HUES64 (cell line): Measurements from ENCODE around the gene TMEM82.

Source experiments
- H3K27ac ChIP-seq: 2 replicates; pipeline ENCODE4 v1.7.0; 2013; ENCODE audit warnings: low read depth, low read length, inconsistent platforms
- H3K27me3 ChIP-seq: 2 replicates; pipeline ENCODE4 v1.6.1; 2013; ENCODE audit warnings: mild to moderate bottlenecking, low read length; ENCODE audit not compliant: insufficient read depth
- H3K36me3 ChIP-seq: 2 replicates; pipeline ENCODE4 v1.6.1; 2013; ENCODE audit warnings: mild to moderate bottlenecking, low read length; ENCODE audit not compliant: insufficient read depth
- H3K4me1 ChIP-seq: 2 replicates; pipeline ENCODE4 v1.6.1; 2013; ENCODE audit warnings: mild to moderate bottlenecking, low read length, moderate library complexity; ENCODE audit not compliant: insufficient read depth
- H3K4me3 ChIP-seq: 2 replicates; pipeline ENCODE4 v1.5.1; 2013; ENCODE audit warnings: mild to moderate bottlenecking, low read length, moderate library complexity
- H3K9ac ChIP-seq: 2 replicates; pipeline ENCODE4 v1.6.1; 2013; ENCODE audit warnings: mild to moderate bottlenecking, low read depth, low read length
- H3K9me3 ChIP-seq: 2 replicates; pipeline ENCODE4 v1.6.1; 2013; ENCODE audit warnings: low read depth, low read length; ENCODE audit not compliant: insufficient read depth
- WGBS: fragments of 150-250, 120-280 bp; methylation state at CpG from one replicate; pipeline ENCODE4 v1.1.7; 2013; ENCODE audit warnings: missing lambda C conversion rate; 5-methylcytosine and 5-hydroxymethylcytosine counted together

The TMEM82 gene

DNA sequence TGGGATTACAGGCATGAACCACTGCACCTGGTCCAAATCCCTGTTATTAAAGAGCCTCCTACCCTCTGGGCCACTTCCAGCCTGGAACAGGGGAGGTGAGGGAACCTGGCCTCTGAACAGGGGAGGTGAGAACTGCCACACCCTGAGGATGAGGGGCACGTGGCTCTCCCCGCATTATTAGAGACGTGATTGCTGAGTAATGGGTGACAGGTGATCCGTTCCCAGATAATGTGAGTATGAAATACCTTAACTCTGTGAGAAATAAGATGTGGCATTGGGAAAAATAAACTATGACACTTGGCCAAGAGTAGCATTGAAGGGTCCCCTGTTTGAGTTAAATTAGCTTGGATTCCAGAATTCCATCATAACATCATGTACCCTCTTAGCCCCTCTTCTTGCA lies 19.9 kb upstream of the TMEM82 start:
- no peaks in the 10 kb centered on the region for H3K9me3 ChIP-seq
- H3K36me3 ChIP-seq = peaks cover 59% of the 10 kb centered on the region
- no peaks in the 10 kb centered on the region for H3K27me3 ChIP-seq
- no peaks in the 10 kb centered on the region for H3K4me1 ChIP-seq
- no peak overlapping the region for H3K4me3 ChIP-seq
- 98% methylated on average over 4 of the region's 4 CpGs for whole genome bisulfite sequencing
- no peak overlapping the region for H3K9ac ChIP-seq
- H3K27ac ChIP-seq = no peak overlapping the region

DNA sequence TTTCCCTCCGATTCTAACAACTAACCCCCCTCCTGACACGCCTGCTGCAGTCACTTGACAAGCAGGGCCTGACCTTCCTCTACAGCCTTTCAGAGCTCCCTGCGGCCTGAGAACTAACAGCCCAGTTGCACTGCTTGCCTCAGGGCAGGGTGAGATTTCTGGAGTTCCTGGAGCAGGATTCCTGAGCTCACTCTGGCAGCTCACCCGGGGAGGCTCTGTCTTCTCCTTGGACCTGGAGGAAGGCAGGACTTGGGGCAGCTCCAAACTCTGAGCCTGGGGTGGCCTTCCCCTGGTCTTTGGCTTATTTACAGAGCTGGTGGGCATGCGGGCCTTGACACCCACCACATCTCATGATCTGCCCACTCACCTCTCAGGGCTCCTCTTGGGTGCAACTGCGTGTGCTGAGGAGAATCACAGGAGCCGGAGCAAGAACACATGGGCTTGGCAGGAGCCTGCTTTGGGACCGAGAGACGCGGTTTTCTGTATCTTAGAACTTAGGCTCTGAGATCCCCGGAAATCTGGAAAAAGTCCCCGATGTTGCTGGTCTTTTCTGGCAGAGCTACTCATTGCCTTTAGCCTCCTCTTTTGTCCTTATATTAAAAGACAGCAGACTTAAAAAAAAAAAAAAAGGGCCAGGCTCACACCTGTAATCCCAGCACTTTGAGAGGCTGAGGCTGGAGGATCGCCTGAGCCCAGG lies 19.3 kb upstream of the TMEM82 start:
- peaks cover 59% of the 10 kb centered on the region for H3K36me3 ChIP-seq
- no peaks in the 10 kb centered on the region for H3K27me3 ChIP-seq
- no peak overlapping the region for H3K27ac ChIP-seq
- H3K4me1 ChIP-seq = no peaks in the 10 kb centered on the region
- 95% methylated on average over 13 of the region's 13 CpGs for WGBS
- H3K9ac ChIP-seq = 0 out of 2 replicates have a peak overlapping the region, but pooled peaks have one; percentile 9
- no peak overlapping the region for H3K4me3 ChIP-seq
- H3K9me3 ChIP-seq = no peaks in the 10 kb centered on the region

DNA sequence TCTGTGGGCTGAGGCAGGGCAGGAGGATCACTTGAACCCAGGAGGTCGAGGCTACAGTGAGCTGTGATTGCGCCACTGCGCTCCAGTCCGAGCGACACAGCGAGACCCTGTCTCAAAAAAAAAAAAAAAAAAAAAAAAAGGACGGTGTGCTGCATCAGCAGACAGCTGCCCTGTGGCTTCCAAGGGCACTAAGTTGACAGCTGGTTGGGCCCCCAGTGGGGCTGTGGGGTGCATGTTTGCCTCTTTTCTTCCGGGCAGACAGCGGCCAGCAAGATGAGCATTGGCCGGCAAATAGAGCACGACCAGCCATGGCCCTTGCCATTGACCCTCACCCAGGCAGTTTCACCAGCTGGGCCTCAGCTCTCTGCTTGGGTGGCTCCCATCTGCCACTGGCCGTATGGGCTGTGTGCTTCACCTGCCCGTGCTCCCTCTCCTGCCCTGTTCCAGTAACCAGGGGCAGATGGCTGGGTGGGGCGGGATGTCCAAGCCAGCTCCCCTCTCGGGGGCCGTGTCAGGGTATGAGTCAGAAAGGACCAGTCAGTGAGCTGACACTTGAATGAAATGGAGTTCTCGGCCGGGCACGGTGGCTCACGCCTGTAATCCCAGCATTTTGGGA lies 18.6 kb upstream of the TMEM82 start:
- Histone ChIP-seq H3K9ac (no peak overlapping the region), H3K36me3 (peaks cover 60% of the 10 kb centered on the region), H3K27me3 (no peaks in the 10 kb centered on the region), H3K4me1 (no peaks in the 10 kb centered on the region), H3K4me3 (no peak overlapping the region), H3K9me3 (no peaks in the 10 kb centered on the region), H3K27ac (no peak overlapping the region)
- WGBS = 95% methylated on average over 20 of the region's 20 CpGs

DNA sequence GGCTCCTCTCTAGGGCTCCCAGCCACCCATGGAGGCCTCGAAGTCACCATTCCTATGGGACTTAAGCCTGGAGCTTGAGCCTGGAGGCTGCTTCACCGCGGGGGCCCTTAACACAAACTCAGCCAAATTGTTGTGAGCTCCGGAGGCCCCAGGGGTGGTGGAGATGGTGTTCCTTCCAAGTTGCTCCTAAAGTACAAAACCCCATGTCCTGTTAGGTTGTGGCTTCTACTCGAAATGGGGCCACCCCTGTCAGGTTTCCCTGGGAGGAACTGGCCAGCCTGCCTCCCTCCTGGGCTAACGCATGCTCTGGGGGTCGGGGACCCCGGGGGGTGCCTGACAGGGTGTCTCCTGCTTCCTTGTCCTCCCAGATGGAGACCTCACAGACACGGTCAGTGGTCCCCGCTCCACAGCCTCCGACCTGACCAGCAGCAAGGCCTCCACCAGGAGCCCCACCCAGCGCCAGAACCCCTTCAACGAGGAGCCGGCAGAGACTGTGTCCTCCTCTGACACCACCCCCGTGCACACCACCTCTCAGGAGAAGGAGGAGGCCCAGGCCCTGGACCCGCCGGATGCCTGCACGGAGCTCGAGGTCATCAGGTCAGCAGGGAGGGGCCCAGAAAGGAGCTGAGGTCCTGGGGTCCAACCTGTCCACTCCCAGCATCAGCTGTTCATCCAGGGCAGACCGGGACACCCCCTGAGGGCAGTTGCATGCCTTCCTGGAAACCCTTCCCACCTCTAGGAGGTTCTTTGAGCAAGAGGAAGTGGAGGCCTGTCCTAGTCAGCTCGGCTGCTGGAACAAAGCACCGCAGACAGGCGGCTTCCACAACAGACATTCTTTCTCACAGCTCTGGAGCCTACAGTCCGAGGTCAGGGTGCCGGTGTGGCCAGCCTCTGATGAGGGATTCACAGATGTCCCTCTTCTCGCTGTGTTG lies 17.1 kb upstream of the TMEM82 start:
- no peaks in the 10 kb centered on the region for H3K27me3 ChIP-seq
- no peak overlapping the region for H3K4me3 ChIP-seq
- WGBS = 88% methylated on average over 26 of the region's 26 CpGs
- H3K4me1 ChIP-seq = no peaks in the 10 kb centered on the region
- no peak overlapping the region for H3K9ac ChIP-seq
- H3K9me3 ChIP-seq = no peaks in the 10 kb centered on the region
- H3K36me3 ChIP-seq = peaks cover 58% of the 10 kb centered on the region
- H3K27ac ChIP-seq = no peak overlapping the region

DNA sequence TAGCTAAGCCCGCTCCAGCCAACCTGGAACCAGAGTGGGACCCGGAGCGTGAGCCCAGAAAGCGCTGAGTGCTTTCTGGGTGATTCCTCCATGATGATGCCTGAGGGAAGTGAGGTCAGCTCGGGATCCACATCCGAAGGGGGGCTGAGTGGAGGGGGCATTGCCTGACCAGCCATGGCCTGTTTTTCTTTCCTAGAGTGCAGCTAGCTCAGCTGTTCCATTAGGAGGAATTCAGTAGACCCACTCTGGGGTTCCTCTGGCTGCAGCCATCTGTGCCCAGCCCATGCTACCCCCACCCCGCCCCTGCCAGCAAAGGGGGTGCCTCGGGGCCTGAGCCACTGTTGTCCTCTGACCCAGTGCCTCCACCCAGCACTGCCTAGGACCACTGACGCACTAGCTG lies 15.8 kb upstream of the TMEM82 start:
- no peak overlapping the region for H3K4me3 ChIP-seq
- no peak overlapping the region for H3K9ac ChIP-seq
- H3K4me1 ChIP-seq = no peaks in the 10 kb centered on the region
- no peaks in the 10 kb centered on the region for H3K27me3 ChIP-seq
- H3K9me3 ChIP-seq = no peaks in the 10 kb centered on the region
- H3K36me3 ChIP-seq = peaks cover 66% of the 10 kb centered on the region
- no peak overlapping the region for H3K27ac ChIP-seq
- 94% methylated on average over 9 of the region's 9 CpGs for WGBS

DNA sequence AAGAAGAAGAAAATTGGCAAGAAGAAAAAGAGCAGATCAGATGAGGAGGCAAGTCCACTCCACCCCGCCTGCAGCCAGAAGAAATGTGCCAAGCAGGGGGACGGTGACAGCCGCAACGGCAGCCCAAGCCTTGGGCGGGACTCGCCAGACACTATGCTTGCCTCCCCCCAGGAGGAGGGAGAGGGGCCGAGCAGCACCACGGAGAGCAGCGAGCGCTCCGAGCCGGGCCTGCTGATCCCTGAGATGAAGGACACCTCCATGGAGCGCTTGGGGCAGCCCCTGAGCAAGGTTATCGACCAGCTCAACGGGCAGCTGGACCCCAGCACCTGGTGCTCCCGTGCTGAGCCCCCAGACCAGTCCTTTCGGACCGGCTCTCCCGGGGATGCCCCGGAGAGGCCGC lies 15.3 kb upstream of the TMEM82 start:
- Histone ChIP-seq H3K36me3 (peaks cover 71% of the 10 kb centered on the region), H3K4me1 (no peaks in the 10 kb centered on the region), H3K27ac (no peak overlapping the region), H3K4me3 (no peak overlapping the region), H3K9ac (no peak overlapping the region), H3K27me3 (no peaks in the 10 kb centered on the region), H3K9me3 (no peaks in the 10 kb centered on the region)
- 90% methylated on average over 21 of the region's 21 CpGs for WGBS

DNA sequence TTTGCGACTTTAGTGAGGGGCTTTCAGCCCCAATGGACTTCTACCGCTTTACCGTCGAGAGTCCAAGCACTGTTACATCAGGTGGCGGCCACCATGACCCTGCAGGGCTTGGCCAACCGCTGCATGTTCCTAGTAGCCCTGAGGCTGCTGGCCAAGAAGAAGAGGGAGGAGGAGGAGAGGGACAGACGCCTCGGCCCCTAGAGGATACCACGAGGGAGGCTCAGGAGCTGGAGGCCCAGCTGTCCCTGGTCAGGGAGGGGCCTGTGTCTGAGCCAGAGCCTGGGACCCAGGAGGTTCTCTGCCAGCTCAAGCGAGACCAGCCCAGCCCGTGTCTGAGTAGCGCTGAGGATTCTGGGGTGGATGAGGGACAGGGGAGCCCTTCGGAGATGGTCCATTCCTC lies 14.9 kb upstream of the TMEM82 start:
- Histone ChIP-seq H3K9me3 (no peaks in the 10 kb centered on the region), H3K9ac (no peak overlapping the region), H3K27ac (no peak overlapping the region), H3K4me3 (no peak overlapping the region), H3K27me3 (no peaks in the 10 kb centered on the region), H3K36me3 (peaks cover 74% of the 10 kb centered on the region), H3K4me1 (no peaks in the 10 kb centered on the region)
- 96% methylated on average over 13 of the region's 13 CpGs for WGBS

DNA sequence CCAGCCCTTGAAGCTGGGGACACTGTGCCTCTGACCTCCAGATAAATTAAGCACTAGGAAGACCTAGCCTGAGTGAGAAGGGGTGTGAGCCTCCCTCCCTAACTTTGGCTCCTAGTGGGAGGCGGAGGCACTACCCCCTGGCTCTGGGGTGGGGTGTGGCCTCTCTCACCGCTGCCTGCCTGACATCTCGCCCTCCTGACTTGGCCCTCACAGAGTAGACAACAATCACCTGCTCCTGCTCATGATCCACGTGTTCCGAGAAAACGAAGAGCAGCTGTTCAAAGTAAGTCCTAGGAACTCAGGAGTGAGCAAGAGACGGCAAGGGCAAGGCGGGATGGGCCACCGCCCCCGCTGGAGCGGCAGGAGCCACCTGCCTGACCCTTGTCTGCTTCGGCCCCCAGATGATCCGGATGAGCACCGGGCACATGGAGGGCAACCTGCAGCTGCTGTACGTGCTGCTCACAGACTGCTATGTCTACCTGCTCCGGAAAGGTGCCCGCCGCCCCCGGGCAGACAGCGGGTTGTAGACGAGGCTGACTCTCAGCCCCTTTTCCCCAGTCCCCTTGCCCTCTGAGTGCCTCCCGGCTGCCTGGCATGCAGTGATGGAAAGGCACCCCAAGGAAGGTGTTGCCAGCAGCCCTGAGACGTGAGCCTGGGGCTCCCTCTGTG lies 14.3 kb upstream of the TMEM82 start:
- Histone ChIP-seq H3K36me3 (peaks cover 76% of the 10 kb centered on the region), H3K9me3 (no peaks in the 10 kb centered on the region), H3K27me3 (no peaks in the 10 kb centered on the region), H3K4me1 (no peaks in the 10 kb centered on the region), H3K9ac (no peak overlapping the region), H3K4me3 (no peak overlapping the region), H3K27ac (no peak overlapping the region)
- WGBS = 95% methylated on average over 23 of the region's 23 CpGs

DNA sequence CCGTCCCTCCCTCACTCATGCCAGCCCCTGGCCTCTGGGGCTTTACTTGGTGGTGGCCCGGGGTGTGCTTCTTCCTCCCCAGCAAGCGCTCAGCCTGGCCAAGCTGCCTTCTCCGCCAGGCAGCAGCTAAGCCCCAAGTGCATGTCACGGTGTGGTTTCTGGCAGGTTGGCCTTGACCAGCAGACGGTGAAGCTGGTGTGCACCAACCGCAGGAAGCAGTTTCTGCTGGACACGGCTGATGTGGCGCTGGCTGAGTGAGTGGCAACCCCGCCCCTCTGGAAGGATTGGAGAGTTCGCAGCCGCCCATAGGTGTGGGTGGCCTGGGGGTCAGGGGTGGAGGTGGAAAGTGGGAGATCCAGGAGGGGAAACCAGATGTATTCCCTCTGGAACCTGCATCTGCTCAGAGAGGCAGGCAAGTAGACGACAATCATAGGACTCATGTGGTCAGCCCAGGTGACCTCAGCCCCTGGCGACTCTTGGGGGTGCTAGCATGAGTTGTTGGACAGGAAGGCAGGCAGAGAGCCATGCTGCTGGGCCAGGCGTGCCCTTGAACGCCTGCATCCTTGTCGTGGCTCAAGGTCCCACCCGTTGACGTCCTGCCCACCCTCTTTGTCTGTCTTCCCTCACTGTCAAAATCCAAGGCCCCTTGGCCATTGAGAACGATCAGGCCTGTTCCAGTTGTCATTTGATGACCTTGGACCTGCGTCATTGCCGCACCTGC lies 13.2 kb upstream of the TMEM82 start:
- WGBS = 93% methylated on average over 22 of the region's 22 CpGs
- Histone ChIP-seq H3K27me3 (no peaks in the 10 kb centered on the region), H3K9me3 (no peaks in the 10 kb centered on the region), H3K36me3 (peaks cover 85% of the 10 kb centered on the region), H3K9ac (no peak overlapping the region), H3K4me1 (no peaks in the 10 kb centered on the region), H3K27ac (no peak overlapping the region), H3K4me3 (no peak overlapping the region)

DNA sequence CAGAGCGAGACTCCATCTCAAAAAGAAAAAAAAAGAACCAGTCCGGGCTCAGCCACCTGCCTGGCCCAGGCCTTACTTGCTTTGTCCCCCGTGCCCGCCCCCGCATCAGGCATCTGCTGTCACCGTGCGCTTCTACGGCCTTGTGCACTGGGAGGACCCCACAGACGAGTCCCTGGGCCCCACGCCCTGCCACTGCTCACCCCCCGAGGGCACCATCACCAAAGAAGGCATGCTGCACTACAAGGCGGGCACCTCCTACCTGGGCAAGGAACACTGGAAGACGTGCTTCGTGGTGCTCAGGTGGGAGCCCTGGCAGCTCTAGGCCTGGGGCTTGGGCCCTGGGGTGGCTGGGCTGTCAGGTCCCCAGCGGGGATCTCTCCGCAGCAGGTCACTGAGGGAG lies 11.9 kb upstream of the TMEM82 start:
- Histone ChIP-seq H3K9me3 (no peaks in the 10 kb centered on the region), H3K9ac (no peak overlapping the region), H3K36me3 (peaks cover 82% of the 10 kb centered on the region), H3K4me3 (no peak overlapping the region), H3K4me1 (no peaks in the 10 kb centered on the region), H3K27me3 (no peaks in the 10 kb centered on the region), H3K27ac (no peak overlapping the region)
- WGBS = 97% methylated on average over 16 of the region's 16 CpGs
